Measurements from ENCODE around the gene RAMP1.

Gene RAMP1

GRCh38 chr2:237895544-237896506 is 36.4 kb downstream of the RAMP1 start:
- DNase-seq (ENCODE audit: low read depth in 3 of 3): no peak

GRCh38 chr2:237896507-237896892 is 37.1 kb downstream of the RAMP1 start:
- DNase-seq (ENCODE audit: low read depth in 3 of 3): no peak

- no peak for DNase-seq (ENCODE audit: low read depth in 3 of 3)
These were observed 37.5 kb downstream of the RAMP1 start for GRCh38 chr2:237896956-237897355.

- no peak for DNase-seq (ENCODE audit: low read depth in 3 of 3)
These were observed 38.6 kb downstream of the RAMP1 start for GRCh38 chr2:237898057-237898414.

- no peak for DNase-seq (ENCODE audit: low read depth in 3 of 3)
These were observed 41.7 kb downstream of the RAMP1 start for GRCh38 chr2:237900891-237901831.

- no peak for DNase-seq (ENCODE audit: low read depth in 3 of 3)
These were observed 42.8 kb downstream of the RAMP1 start for GRCh38 chr2:237901932-237902850.

- DNase-seq (ENCODE audit: low read depth in 3 of 3): no peak
These were observed 45.6 kb downstream of the RAMP1 start for GRCh38 chr2:237904831-237905599.

- DNase-seq (ENCODE audit: low read depth in 3 of 3): no peak
These were observed 47.7 kb downstream of the RAMP1 start for GRCh38 chr2:237907144-237907543.

- DNase-seq (ENCODE audit: low read depth in 3 of 3): no peak
These were observed 49.8 kb downstream of the RAMP1 start for GRCh38 chr2:237909075-237909695.

- DNase-seq (ENCODE audit: low read depth in 3 of 3): no peak
These were observed 50.5 kb downstream of the RAMP1 start for GRCh38 chr2:237909801-237910475.

- no peak for DNase-seq (ENCODE audit: low read depth in 3 of 3)
These were observed 51.3 kb downstream of the RAMP1 start for GRCh38 chr2:237910576-237911362.

GRCh38 chr2:237911363-237912017 is 52.1 kb downstream of the RAMP1 start:
- DNase-seq (ENCODE audit: low read depth in 3 of 3): no peak

GRCh38 chr2:237912271-237913192 is 53.1 kb downstream of the RAMP1 start:
- no peak for DNase-seq (ENCODE audit: low read depth in 3 of 3)

- DNase-seq (ENCODE audit: low read depth in 3 of 3): no peak
These were observed 53.9 kb downstream of the RAMP1 start for GRCh38 chr2:237913193-237913917.

GRCh38 chr2:237915576-237915975 is 56.2 kb downstream of the RAMP1 start:
- no peak for DNase-seq (ENCODE audit: low read depth in 3 of 3)

GRCh38 chr2:237916296-237916695 is 56.9 kb downstream of the RAMP1 start:
- no peak for DNase-seq (ENCODE audit: low read depth in 3 of 3)

All from stimulated activated CD4-positive, alpha-beta T cell treated with anti-CD3 and anti-CD28 coated beads, TNF-alpha, amount 100 ng/mL, for 4 hours (primary cell).